ENCODE results near the gene IFNAR1. TPM values are rescaled to one million over a fixed set of nuclear protein-coding genes. Genes with fewer than 3 reads are reported as not detected.
A peak's percentile ranks its signal among the peaks of the same experiment; 100 is the strongest.

Gene IFNAR1
- total and polyA plus RNA-seq, 2 of the 4 experiments (the other 2 are of a cell fraction), result 7.8 to 9.9 TPM

GRCh38 chr21:33286600-33287456, 37.9 kb upstream of the IFNAR1 start:
- CTCF ChIA-PET, result interaction anchor here (1.4 kb wide), 1 partner anchor 73 kb away, joined by 3 read pairs; no protein-coding TSS in a partner anchor
- Histone ChIP-seq H3K79me1 (ENCODE audit: low read depth in 1 of 2, low read length in 2 of 2) (no peaks in the 10 kb centered on the region; a peak in 1 of 4 replicates), H2BK15ac (ENCODE audit: low read depth, low read length) (no peak overlapping the region), H2AK9ac (replicated peaks; ENCODE audit: low read depth, low read length, poor library complexity) (peak overlapping the region; percentile 53), H4K5ac (ENCODE audit: low read depth, low read length) (no peak overlapping the region), H3K14ac (replicated peaks; ENCODE audit: low read depth, low read length) (peak overlapping the region; percentile 0; the same call in 1 of the 2 replicates), H3K9me1 (ENCODE audit: insufficient read depth, low read length) (peaks cover 16% of the 10 kb centered on the region; the same call in 1 of the 2 replicates), H4K8ac (ENCODE audit: low read depth in 2 of 2, low read length in 2 of 2) (peak overlapping the region; percentile 9 to 54; a peak in 2 of 4 replicates), H3K4me3 (ENCODE audit: insufficient read depth, low read depth, low read length) (no peak overlapping the region), H2BK20ac (ENCODE audit: low read depth, low read length) (peak overlapping the region; percentile 0; the same call in 1 of the 2 replicates), H3K23ac (ENCODE audit: low read depth, low read length) (0 out of 2 replicates have a peak overlapping the region, but pooled peaks have one; percentile 41), H3K4me2 (ENCODE audit: low read depth, low read length) (peak overlapping the region; percentile 8; the same call in 1 of the 2 replicates), H3K4me1 (ENCODE audit: control insufficient read depth, insufficient read depth, low read length) (peaks cover 7% of the 10 kb centered on the region), H3K18ac (ENCODE audit: low read depth, low read length) (no peak overlapping the region), H3K27me3 (ENCODE audit: control insufficient read depth, insufficient read depth, low read length) (no peaks in the 10 kb centered on the region), H3K36me3 (ENCODE audit: control insufficient read depth, insufficient read depth, low read length) (peaks cover 20% of the 10 kb centered on the region), H4K20me1 (ENCODE audit: insufficient read depth, low read length) (no peaks in the 10 kb centered on the region; the same call in 1 of the 2 replicates), H2BK120ac (ENCODE audit: low read depth, low read length) (peak overlapping the region; percentile 79), H2BK5ac (ENCODE audit: low read depth, low read length, poor library complexity, severe bottlenecking) (peak overlapping the region; percentile 1), H4K91ac (ENCODE audit: insufficient read depth, low read depth, low read length) (peak overlapping the region; percentile 59), H2AFZ (replicated peaks; ENCODE audit: low read length, poor library complexity) (peak overlapping the region; percentile 81), H2AK5ac (ENCODE audit: low read depth, low read length) (0 out of 2 replicates have a peak overlapping the region, but pooled peaks have one; percentile 36), H3K9ac (ENCODE audit: low read depth, low read length) (no peak overlapping the region; the same call in 1 of the 2 replicates), H3K4ac (ENCODE audit: low read depth, low read length) (peak overlapping the region; percentile 31), H3K56ac (ENCODE audit: extremely low read depth, insufficient read depth, low read length) (no peak overlapping the region), H3K9me3 (ENCODE audit: control insufficient read depth, insufficient read depth, low read length) (no peaks in the 10 kb centered on the region), H3K27ac (ENCODE audit: insufficient read depth, low read length) (0 out of 2 replicates have a peak overlapping the region, but pooled peaks have one; percentile 5)
- intact Hi-C loops (cut with micrococcal nuclease) (no loop called here), in situ Hi-C loops (cut with MboI; ENCODE audit: low sequenced_read_pairs) (no loop called here), dilution Hi-C loops (cut with HindIII; ENCODE audit: low sequenced_read_pairs, unreplicated experiment) (no loop called here)
- DNase-seq (peak; percentile 70), ATAC-seq (ENCODE audit: low read depth) (peak; percentile 69)
- WGBS, 2 experiments (ENCODE audit: extremely low coverage in 2 of 2, insufficient read length in 1 of 2), result 100% methylated on average over 1 of the region's 15 CpGs; no CpG with 5 or more reads in 1 of the 2 experiments
- no TSS peak for BruUV-seq (replicated peaks)
- POLR2A ChIA-PET (ENCODE audit: unreplicated experiment), result interaction anchor here (0.5 to 0.6 kb wide), 2 partner anchors 21 to 25 kb away, joined by 3 read pairs; partner anchors contain the start of gene IL10RB
- TF ChIP-seq CHD1 (IDR thresholded peaks at IDR 0.05; ENCODE audit: low read depth, low read length) (no peak), POLR2A (IDR thresholded peaks at IDR 0.05; ENCODE audit: low read depth, low read length) (no peak), BHLHE40 (IDR thresholded peaks at IDR 0.05; ENCODE audit: low read depth, low read length) (no peak), USF2 (IDR thresholded peaks at IDR 0.05; ENCODE audit: low read depth, low read length) (no peak), RCOR1 (IDR thresholded peaks at IDR 0.05; ENCODE audit: insufficient replicate concordance, low read length) (no peak), SMC3 (IDR thresholded peaks at IDR 0.05; ENCODE audit: low read depth, low read length) (no peak), RFX5 (IDR thresholded peaks at IDR 0.05; ENCODE audit: low read depth, low read length) (no peak), RAD21 (IDR thresholded peaks at IDR 0.05; ENCODE audit: low read length) (no peak), ELK1 (IDR thresholded peaks at IDR 0.05; ENCODE audit: borderline replicate concordance, low read depth, low read length) (no peak), CTCF (conservative IDR thresholded peaks at IDR 0.05; ENCODE audit: low read depth, low read length) (no peak), MAFK (IDR thresholded peaks at IDR 0.05; ENCODE audit: low read depth, low read length) (no peak), CEBPB (IDR thresholded peaks at IDR 0.05; ENCODE audit: low read depth, low read length) (no peak), MXI1 (IDR thresholded peaks at IDR 0.05; ENCODE audit: borderline replicate concordance, low read depth, low read length) (no peak)

All from IMR-90 (cell line).